Activated naive CD4-positive, alpha-beta T cell treated with anti-CD3 and anti-CD28 coated beads, Interleukin-2, amount 10 ng/mL, durations not matched to agents 7 days and 5 days (primary cell): ENCODE measurements around the gene SHCBP1.
"Not testable (repeated sequence)": the region's sequence is repeated elsewhere in the genome, so short reads cannot be mapped to it uniquely, and the experiment has no call there.

Experiments
- CTCF ChIA-PET: fragments of 350-600 bp; sonication (Branson Sonifier 250); formaldehyde crosslinking; loops from one replicate; lab custom pipeline; 2021; ENCODE audit warnings: antibody characterized with exemption; lab: Charles Lee
- DNase-seq: peaks from one replicate; pipeline ENCODE4 v3.0.0-alpha.2; 2020
- H3K27ac Mint-ChIP-seq: one replicate; pipeline ENCODE4 v1.8.0; 2021; ENCODE audit warnings: mild to moderate bottlenecking, moderate library complexity, mixed read lengths
- H3K27me3 Mint-ChIP-seq: one replicate; pipeline ENCODE4 v1.8.0; 2021; ENCODE audit warnings: mild to moderate bottlenecking, mixed read lengths
- H3K36me3 Mint-ChIP-seq: one replicate; pipeline ENCODE4 v1.8.0; 2021; ENCODE audit warnings: mixed read lengths
- H3K4me1 Mint-ChIP-seq: one replicate; pipeline ENCODE4 v1.8.0; 2021; ENCODE audit warnings: mixed read lengths
- H3K4me3 Mint-ChIP-seq: one replicate; pipeline ENCODE4 v1.8.0; 2021; ENCODE audit warnings: mild to moderate bottlenecking, moderate library complexity, mixed read lengths
- H3K9me3 Mint-ChIP-seq: one replicate; pipeline ENCODE4 v1.8.0; 2021; ENCODE audit warnings: mixed read lengths

The SHCBP1 gene

DNA sequence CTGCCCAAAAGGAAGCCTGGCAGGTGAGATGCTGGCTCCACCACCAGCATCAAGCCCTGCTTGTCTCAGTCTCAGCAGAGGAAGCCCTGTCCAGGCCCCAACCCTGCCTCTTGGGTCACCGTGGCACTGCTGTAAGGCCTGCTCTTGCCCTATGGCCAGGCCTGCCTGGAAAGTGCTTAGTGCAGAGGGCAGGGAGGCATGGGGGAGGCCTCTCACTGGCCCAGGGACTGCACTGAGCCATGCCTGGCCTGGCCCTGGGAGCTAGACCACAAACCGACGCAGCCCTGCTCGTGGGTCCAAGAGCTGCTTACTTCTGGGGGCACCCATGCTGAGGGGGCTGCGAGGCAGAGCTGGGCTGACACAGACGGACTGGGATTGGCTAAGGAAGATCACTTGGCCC, 3.7 kb upstream of the SHCBP1 start:
- CTCF ChIA-PET, H3K4me3 Mint-ChIP-seq, H3K27ac Mint-ChIP-seq, H3K36me3 Mint-ChIP-seq, H3K9me3 Mint-ChIP-seq, DNase-seq, H3K27me3 Mint-ChIP-seq: not testable (repeated sequence)
- H3K4me1 Mint-ChIP-seq = peaks cover 23% of the 10 kb centered on the region

DNA sequence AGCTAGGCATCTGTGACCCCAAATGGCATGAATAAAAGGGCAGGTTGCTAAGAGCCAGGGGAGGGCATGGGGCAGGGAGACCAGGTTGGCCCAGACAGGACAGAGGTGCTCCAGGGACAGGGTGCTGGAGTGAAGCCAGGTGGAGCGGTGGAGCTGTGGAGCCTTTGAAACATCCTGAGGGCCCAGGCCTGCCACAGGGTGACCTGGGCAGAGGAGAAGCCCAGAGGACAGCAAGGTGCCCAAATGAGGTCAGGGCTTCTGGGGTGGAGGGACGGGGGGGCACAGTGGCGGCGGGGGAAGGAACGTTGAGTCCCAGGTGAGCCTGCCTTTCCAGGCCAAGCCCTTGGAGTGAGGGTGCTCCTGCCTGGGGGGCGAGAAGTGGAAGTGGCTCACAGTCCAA, 2.5 kb upstream of the SHCBP1 start:
- H3K36me3 Mint-ChIP-seq, H3K9me3 Mint-ChIP-seq, H3K4me3 Mint-ChIP-seq, CTCF ChIA-PET, H3K27ac Mint-ChIP-seq, H3K27me3 Mint-ChIP-seq, DNase-seq: not testable (repeated sequence)
- H3K4me1 Mint-ChIP-seq = peaks cover 29% of the 10 kb centered on the region

DNA sequence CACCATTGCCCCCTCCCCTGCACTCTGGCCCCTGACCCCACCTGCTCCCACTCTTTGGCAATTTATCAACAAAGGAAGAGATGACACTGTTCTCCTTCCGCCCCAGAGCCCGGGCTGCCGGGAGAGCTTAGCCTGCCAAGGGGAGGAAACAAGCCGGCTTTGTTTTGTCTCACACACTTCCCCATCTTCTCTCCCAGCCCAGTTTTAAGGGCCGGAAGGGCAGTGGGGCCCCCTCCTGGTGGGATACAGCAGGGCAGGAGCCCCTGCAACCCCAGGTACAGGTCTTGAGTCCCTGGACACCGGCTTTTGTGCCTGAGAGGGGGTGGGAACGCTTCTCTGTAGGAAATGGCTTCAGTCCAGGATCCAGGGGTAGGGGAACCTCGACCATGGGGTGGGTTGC, 2.1 kb upstream of the SHCBP1 start:
- Mint-ChIP-seq H3K4me1 (peaks cover 33% of the 10 kb centered on the region), H3K36me3 (peaks cover 10% of the 10 kb centered on the region)
- DNase-seq, H3K27ac Mint-ChIP-seq, H3K9me3 Mint-ChIP-seq, CTCF ChIA-PET, H3K4me3 Mint-ChIP-seq, H3K27me3 Mint-ChIP-seq: not testable (repeated sequence)

DNA sequence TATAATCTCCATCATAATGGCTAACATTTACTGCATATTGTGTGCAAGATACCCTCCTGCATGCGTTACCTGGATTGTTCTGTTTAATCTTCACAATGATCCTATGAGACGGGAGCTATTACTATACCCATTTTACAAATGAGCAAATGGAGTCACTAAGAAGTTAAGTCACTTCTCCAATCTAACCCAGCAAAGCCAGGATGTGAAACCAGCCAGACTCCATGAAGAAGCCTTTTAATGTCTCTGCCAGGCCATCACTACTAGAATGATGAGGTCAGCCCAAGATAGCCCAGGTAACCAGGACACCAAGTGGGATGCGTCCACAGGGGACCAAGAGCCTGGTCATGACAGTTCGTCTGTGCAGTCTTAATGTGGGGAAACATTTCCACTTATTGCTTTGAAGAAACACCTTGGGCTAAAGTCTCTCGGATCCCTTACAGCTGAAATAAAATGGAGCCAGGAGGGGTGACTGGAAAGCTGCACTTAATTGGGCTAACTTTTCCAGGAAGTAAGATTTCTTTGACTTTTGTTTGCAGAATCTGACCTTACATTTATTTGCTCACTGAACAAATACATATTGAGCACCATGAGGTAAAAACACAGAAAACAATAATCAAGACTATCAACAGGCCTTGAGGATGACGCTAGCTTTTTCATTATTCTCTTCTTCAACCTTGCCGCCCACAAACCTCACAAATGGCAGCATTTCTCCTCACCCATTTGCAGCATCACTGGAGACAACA, 926 bp upstream of the SHCBP1 start:
- CTCF ChIA-PET = no interaction called here
- no peaks in the 10 kb centered on the region for H3K9me3 Mint-ChIP-seq
- peaks cover 35% of the 10 kb centered on the region for H3K4me1 Mint-ChIP-seq
- H3K4me3 Mint-ChIP-seq = peak overlapping the region; percentile 86
- no peaks in the 10 kb centered on the region for H3K27me3 Mint-ChIP-seq
- no peak for DNase-seq
- H3K27ac Mint-ChIP-seq = peak overlapping the region; percentile 91
- peaks cover 18% of the 10 kb centered on the region for H3K36me3 Mint-ChIP-seq

DNA sequence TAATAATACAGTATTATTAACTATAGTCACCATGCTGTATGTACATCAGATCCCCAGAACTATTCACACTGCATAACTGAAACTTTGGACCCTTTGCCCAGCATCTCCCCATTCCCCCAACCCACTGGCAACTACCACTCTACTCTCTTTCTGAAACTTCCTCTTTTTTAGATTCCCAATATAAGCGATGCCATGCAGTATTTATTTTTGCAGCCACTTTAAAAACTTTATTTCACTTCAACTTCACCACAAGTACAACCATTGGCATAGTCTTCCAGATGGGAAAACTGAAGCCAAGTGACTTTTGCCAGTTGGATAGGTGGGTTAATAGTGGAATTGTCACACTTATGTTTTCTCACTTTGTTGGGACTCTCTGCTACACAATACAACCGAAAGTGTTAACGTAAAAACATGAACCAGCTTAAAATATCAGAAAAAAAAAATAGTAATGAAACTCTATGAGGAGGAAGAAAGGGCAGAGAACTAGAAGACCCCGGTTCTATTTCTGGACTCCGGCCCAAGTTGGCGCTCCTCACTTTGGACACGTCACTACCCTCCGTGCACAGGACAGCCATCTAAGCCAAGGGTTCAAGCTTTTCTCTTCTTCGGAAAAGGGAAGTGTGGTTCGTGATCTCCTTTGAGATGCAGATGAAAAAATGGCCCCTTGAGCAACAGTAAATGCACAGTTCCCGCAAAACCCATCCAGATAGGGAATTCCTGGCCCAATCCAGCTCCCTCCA, 743 bp downstream of the SHCBP1 start:
- H3K27ac Mint-ChIP-seq = peak overlapping the region; percentile 92
- H3K27me3 Mint-ChIP-seq = no peaks in the 10 kb centered on the region
- peaks cover 39% of the 10 kb centered on the region for H3K4me1 Mint-ChIP-seq
- CTCF ChIA-PET = interaction anchor here (0.9 to 1.2 kb wide), 2 partner anchors 62 to 309 kb away, joined by 3 read pairs; no protein-coding TSS in a partner anchor
- no peak for DNase-seq
- H3K4me3 Mint-ChIP-seq = peak overlapping the region; percentile 86
- no peaks in the 10 kb centered on the region for H3K9me3 Mint-ChIP-seq
- peaks cover 32% of the 10 kb centered on the region for H3K36me3 Mint-ChIP-seq

DNA sequence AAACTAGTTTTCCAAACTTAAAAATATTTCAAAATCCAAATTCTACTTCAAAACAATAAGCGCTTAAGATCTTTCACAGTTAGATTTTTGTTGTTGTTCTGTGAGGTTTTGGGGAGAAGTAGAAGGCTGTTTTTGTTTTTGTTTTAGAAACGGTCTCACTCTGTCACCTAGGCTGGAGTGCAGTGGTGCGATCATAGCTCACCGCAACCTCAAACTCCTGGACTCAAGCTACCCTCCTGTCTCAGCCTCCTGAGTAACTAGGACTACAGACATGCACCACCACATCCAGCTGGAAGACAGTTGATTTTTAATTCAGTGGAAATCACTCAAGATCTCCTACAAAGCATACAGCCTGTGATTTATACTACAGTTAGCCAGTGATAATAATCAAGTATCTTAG, 2.7 kb downstream of the SHCBP1 start:
- peaks cover 39% of the 10 kb centered on the region for H3K4me1 Mint-ChIP-seq
- CTCF ChIA-PET = interaction anchor here (0.5 to 1.8 kb wide), 2 partner anchors 9 to 10 kb away, joined by 3 to 5 read pairs; no protein-coding TSS in a partner anchor
- no peak overlapping the region for H3K27ac Mint-ChIP-seq
- DNase-seq = no peak
- no peaks in the 10 kb centered on the region for H3K27me3 Mint-ChIP-seq
- peaks cover 35% of the 10 kb centered on the region for H3K36me3 Mint-ChIP-seq
- H3K4me3 Mint-ChIP-seq = no peak overlapping the region
- no peaks in the 10 kb centered on the region for H3K9me3 Mint-ChIP-seq

DNA sequence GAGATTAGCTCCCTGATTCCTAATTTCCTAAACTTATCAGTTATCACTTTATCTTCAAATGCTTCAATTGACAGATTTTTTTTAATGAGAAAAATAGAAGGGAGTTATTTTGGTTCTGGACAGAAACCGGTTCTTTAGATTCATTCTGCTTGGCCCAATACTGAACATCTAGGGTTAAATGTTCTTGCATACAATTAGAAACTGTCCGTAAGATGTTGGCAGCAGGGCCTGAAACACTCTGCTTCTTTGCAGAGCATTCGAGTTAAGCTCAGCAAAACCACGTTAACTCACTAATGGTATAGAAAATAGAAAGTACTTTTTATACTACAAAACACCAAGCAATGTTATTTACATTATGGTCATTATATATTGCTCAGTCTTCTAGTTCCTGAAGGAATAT, 7.2 kb downstream of the SHCBP1 start:
- Mint-ChIP-seq H3K9me3 (no peaks in the 10 kb centered on the region), H3K36me3 (peaks cover 38% of the 10 kb centered on the region), H3K27ac (no peak overlapping the region), H3K4me1 (peaks cover 13% of the 10 kb centered on the region), H3K4me3 (no peak overlapping the region), H3K27me3 (no peaks in the 10 kb centered on the region)
- CTCF ChIA-PET = no interaction called here
- no peak for DNase-seq

DNA sequence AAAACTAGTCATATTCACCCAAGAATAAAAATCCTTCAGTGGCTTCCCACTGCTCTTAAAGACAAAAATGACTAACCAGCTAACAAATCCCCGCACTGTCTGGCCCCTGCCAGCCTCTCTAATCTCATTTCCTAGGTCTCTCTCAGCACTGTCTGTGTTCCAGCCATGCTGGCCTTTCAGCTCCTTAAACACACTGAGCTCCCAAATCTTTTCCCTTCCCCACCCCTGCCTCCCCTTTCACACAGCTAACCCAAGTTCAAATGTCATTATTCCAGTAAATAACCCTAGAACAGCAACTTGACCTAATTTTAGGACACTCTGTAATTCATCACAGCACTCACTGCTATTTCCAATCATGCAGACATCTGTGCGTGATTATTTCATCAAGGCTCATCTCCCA, 7.8 kb downstream of the SHCBP1 start:
- H3K27ac Mint-ChIP-seq = no peak overlapping the region
- no peak for DNase-seq
- CTCF ChIA-PET = interaction anchor here (0.6 kb wide), 1 partner anchor 1705 kb away, joined by 4 read pairs; no protein-coding TSS in a partner anchor
- peaks cover 37% of the 10 kb centered on the region for H3K36me3 Mint-ChIP-seq
- peaks cover 7% of the 10 kb centered on the region for H3K4me1 Mint-ChIP-seq
- H3K27me3 Mint-ChIP-seq = no peaks in the 10 kb centered on the region
- H3K4me3 Mint-ChIP-seq = no peak overlapping the region
- no peaks in the 10 kb centered on the region for H3K9me3 Mint-ChIP-seq

DNA sequence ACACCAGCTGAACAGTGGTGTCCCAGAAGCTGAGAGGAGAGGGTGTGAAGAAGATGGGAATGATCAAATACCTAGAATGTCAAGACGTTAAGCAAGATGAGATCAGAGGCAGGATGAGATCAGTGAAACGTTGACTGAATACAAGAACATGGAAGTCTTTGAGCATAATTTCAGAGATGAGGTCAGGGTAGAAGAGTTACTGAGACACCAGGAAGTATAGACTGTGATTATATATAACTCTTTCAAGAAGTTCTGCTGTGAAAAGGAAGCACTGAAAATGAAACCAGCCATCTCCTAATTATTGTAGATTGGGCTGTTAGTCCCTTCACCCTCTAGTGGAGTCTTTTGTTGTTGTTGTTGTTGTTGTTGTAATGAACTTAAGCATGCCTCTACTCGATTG, 9.1 kb downstream of the SHCBP1 start:
- no peak for DNase-seq
- CTCF ChIA-PET = interaction anchor here (1.2 kb wide), 1 partner anchor 57 kb away, joined by 3 read pairs; no protein-coding TSS in a partner anchor
- Mint-ChIP-seq H3K27me3 (no peaks in the 10 kb centered on the region), H3K36me3 (peaks cover 36% of the 10 kb centered on the region), H3K27ac (no peak overlapping the region), H3K4me1 (peaks cover 4% of the 10 kb centered on the region), H3K4me3 (no peak overlapping the region), H3K9me3 (no peaks in the 10 kb centered on the region)

DNA sequence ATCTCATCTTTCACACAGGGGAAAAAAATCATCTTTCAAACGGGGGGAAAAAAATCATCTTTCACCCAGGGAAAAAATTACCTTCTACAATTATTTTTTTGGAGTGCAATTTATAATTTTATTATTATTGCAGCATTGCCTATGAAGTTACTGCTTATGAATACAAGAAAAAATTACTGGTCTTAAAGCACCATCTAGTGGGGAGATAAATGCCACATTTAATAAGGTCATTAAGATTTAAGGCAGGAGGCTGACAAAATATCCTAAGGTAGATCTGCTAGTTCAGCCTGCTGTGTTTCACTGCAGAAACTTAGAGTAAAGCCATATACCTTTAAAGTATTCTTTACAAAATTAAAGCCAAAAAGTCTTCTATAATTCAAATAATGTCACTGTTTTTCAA, 13.7 kb downstream of the SHCBP1 start:
- H3K36me3 Mint-ChIP-seq = peaks cover 39% of the 10 kb centered on the region
- DNase-seq = no peak
- H3K27me3 Mint-ChIP-seq = no peaks in the 10 kb centered on the region
- H3K9me3 Mint-ChIP-seq = no peaks in the 10 kb centered on the region
- H3K27ac Mint-ChIP-seq = no peak overlapping the region
- H3K4me3 Mint-ChIP-seq = no peak overlapping the region
- CTCF ChIA-PET = interaction anchor here (0.7 to 2.8 kb wide), 3 partner anchors 53 to 440 kb away, joined by 3 to 18 read pairs (median 3); no protein-coding TSS in a partner anchor
- H3K4me1 Mint-ChIP-seq = no peaks in the 10 kb centered on the region

DNA sequence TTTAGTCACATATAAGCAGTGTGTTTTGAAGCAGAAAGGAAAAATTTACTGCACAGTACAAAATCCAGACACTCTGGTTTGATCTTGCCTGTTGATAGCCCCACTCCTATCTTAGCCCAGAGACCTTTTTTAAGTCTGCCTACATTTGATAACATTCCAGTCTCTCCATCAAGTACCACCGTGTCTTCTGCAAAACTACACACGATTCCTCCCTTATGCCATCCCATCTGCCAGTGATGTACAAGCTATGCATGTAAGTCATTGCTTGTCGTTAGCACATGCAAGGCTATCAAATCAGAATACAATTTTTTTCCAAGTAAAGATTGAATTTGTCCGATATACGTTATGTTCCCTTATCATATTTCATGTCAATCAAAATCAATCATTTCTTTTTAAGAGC, 14.9 kb downstream of the SHCBP1 start:
- no peak for DNase-seq
- Mint-ChIP-seq H3K4me3 (no peak overlapping the region), H3K27me3 (no peaks in the 10 kb centered on the region), H3K36me3 (peaks cover 49% of the 10 kb centered on the region), H3K27ac (no peak overlapping the region), H3K9me3 (no peaks in the 10 kb centered on the region), H3K4me1 (no peaks in the 10 kb centered on the region)
- CTCF ChIA-PET = interaction anchor here (0.6 to 2.8 kb wide), 3 partner anchors 23 to 82 kb away, joined by 3 to 18 read pairs (median 3); no protein-coding TSS in a partner anchor

DNA sequence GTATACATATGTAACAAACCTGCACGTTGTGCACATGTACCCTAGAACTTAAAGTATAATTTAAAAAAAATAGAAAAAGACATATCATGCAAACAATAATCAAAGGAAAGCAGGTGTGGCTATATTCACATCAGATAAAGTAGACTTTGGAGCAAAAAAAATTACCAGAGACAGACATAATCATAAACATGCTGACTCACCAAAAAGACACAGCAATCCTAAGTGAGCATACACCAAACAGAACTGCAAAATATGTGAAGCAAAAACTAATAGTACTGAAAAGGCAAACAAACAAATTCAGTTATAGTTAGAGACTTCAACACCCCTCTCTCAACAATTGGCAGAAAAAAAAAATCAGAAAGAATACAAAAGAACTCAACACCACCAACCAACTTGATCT, 29.9 kb downstream of the SHCBP1 start:
- Mint-ChIP-seq H3K9me3 (peaks cover 19% of the 10 kb centered on the region), H3K4me1 (no peaks in the 10 kb centered on the region), H3K4me3 (no peak overlapping the region), H3K36me3 (peaks cover 70% of the 10 kb centered on the region), H3K27me3 (no peaks in the 10 kb centered on the region), H3K27ac (no peak overlapping the region)
- CTCF ChIA-PET = no interaction called here
- DNase-seq = no peak

DNA sequence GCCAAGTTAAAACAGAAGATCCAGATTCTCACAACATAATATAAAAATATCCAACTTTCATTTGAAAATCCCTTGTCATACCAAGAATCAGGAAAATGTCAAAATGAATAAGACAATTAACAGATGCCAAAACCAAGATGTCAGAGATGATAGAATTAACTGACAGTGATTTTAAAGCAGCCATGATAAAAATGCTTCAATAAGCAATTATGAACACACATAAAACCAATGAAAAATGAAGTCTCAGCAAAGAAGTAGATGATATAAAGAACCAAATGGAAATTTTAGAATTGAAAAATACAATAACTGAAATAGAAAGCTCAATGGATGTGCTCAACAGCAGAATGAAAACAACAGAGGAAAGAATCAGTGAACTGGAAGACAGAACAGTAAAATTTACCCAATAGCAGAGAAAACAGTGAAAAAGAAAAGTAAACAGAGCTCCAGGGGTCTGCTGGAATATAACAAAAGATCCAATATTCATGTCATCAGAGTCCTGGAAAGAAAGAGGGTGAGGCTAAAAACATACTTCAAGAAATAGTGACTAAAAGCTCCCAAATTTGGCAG, 35.1 kb downstream of the SHCBP1 start:
- Mint-ChIP-seq H3K4me1 (peaks cover 3% of the 10 kb centered on the region), H3K4me3 (no peak overlapping the region), H3K9me3 (peaks cover 26% of the 10 kb centered on the region), H3K36me3 (peaks cover 86% of the 10 kb centered on the region), H3K27ac (no peak overlapping the region), H3K27me3 (no peaks in the 10 kb centered on the region)
- no peak for DNase-seq
- CTCF ChIA-PET = no interaction called here

DNA sequence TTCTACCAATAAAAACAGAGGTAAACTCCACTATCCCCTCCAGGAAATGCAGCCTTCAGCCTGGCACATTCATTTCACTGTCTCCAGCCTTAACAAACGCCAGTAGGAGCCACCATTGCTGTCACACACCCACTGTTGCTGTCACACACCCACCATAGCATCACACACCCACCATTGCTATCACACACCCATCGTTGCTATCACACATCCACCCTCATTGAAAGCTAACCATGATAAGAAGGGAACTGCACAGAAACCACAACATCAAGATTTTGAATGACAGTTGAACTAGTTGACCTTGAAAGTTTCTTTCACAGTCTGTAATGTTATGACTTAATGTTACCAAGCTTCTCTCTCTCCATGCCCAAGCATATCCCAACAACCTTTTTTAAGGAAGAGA, 38.1 kb downstream of the SHCBP1 start:
- Mint-ChIP-seq H3K9me3 (peaks cover 20% of the 10 kb centered on the region), H3K36me3 (peaks cover 62% of the 10 kb centered on the region), H3K4me1 (peaks cover 3% of the 10 kb centered on the region), H3K27me3 (no peaks in the 10 kb centered on the region), H3K4me3 (no peak overlapping the region), H3K27ac (peak overlapping the region; percentile 0)
- no peak for DNase-seq
- CTCF ChIA-PET = interaction anchor here (0.6 kb wide), 1 partner anchor 24 kb away, joined by 3 read pairs; no protein-coding TSS in a partner anchor
